WTC11 (cell line): ENCODE measurements around the gene SEC22C.

Experiments
- JUN ChIP-seq: sonication (generic); formaldehyde crosslinking; IDR thresholded peaks from 2 replicates; pipeline ENCODE4 v1.8.0; 2023; ENCODE audit warnings: mild to moderate bottlenecking, missing genetic modification reagents
- NFYB ChIP-seq: sonication (generic); formaldehyde crosslinking; conservative IDR thresholded peaks from 2 replicates; pipeline ENCODE4 v1.8.0; 2022; ENCODE audit warnings: low read depth, missing genetic modification reagents
- NR1H2 ChIP-seq: sonication (generic); formaldehyde crosslinking; IDR thresholded peaks from 2 replicates; pipeline ENCODE4 v1.9.0; 2021; ENCODE audit warnings: mild to moderate bottlenecking, moderate library complexity, missing genetic modification reagents
- NR2C2 ChIP-seq: sonication (generic); formaldehyde crosslinking; IDR thresholded peaks from 2 replicates; pipeline ENCODE4 v1.8.0; 2022; ENCODE audit warnings: mild to moderate bottlenecking, missing genetic modification reagents
- SMAD3 ChIP-seq: sonication (generic); formaldehyde crosslinking; IDR thresholded peaks from 2 replicates; pipeline ENCODE4 v1.8.0; 2022; ENCODE audit warnings: missing genetic modification reagents, mild to moderate bottlenecking, borderline replicate concordance
- SP1 ChIP-seq: sonication (generic); formaldehyde crosslinking; conservative IDR thresholded peaks from 2 replicates; pipeline ENCODE4 v1.8.1; 2022; ENCODE audit warnings: missing genetic modification reagents
- ZNF138 ChIP-seq: sonication (generic); formaldehyde crosslinking; conservative IDR thresholded peaks from 2 replicates; pipeline ENCODE4 v1.8.1; 2022; ENCODE audit warnings: mild to moderate bottlenecking, moderate library complexity, missing genetic modification reagents
- TF ChIP-seq, protein P1 (sequence below): fragments of 200-600 bp; IDR thresholded peaks from 2 replicates; pipeline ENCODE4 v1.8.0; 2022; ENCODE audit warnings: antibody characterized with exemption
- TF ChIP-seq, protein P2 (sequence below): sonication (generic); formaldehyde crosslinking; IDR thresholded peaks from 2 replicates; pipeline ENCODE4 v1.8.1; 2022; ENCODE audit warnings: low read depth, missing genetic modification reagents, borderline replicate concordance
- TF ChIP-seq, protein P3 (sequence below): sonication (generic); formaldehyde crosslinking; IDR thresholded peaks from 2 replicates; pipeline ENCODE4 v1.8.1; 2023; ENCODE audit warnings: mild to moderate bottlenecking, moderate library complexity, missing genetic modification reagents
- TF ChIP-seq, protein P4 (sequence below): sonication (generic); formaldehyde crosslinking; IDR thresholded peaks from 2 replicates; pipeline ENCODE4 v1.8.0; 2022; ENCODE audit warnings: mild to moderate bottlenecking, missing genetic modification reagents
- TF ChIP-seq, protein P5 (sequence below): sonication (generic); formaldehyde crosslinking; conservative IDR thresholded peaks from 2 replicates; pipeline ENCODE4 v1.8.1; 2022; ENCODE audit warnings: mild to moderate bottlenecking, missing genetic modification reagents
- TF ChIP-seq, protein P6 (sequence below): sonication (generic); formaldehyde crosslinking; IDR thresholded peaks from 2 replicates; pipeline ENCODE4 v1.8.1; 2023; ENCODE audit warnings: mild to moderate bottlenecking, missing genetic modification reagents

DNA sequence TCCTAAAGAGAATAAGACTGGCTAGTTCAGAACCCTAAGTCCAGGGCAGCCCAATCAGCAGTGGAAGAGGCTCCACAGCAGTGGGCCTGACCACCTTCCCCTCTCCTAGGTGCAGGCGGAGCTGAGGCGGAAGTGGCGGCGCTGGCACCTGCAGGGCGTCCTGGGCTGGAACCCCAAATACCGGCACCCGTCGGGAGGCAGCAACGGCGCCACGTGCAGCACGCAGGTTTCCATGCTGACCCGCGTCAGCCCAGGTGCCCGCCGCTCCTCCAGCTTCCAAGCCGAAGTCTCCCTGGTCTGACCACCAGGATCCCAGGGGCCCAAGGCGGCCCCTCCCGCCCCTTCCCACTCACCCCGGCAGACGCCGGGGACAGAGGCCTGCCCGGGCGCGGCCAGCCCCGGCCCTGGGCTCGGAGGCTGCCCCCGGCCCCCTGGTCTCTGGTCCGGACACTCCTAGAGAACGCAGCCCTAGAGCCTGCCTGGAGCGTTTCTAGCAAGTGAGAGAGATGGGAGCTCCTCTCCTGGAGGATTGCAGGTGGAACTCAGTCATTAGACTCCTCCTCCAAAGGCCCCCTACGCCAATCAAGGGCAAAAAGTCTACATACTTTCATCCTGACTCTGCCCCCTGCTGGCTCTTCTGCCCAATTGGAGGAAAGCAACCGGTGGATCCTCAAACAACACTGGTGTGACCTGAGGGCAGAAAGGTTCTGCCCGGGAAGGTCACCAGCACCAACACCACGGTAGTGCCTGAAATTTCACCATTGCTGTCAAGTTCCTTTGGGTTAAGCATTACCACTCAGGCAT, 45.6 kb downstream of the SEC22C start:
- TF ChIP-seq, protein P1, sequence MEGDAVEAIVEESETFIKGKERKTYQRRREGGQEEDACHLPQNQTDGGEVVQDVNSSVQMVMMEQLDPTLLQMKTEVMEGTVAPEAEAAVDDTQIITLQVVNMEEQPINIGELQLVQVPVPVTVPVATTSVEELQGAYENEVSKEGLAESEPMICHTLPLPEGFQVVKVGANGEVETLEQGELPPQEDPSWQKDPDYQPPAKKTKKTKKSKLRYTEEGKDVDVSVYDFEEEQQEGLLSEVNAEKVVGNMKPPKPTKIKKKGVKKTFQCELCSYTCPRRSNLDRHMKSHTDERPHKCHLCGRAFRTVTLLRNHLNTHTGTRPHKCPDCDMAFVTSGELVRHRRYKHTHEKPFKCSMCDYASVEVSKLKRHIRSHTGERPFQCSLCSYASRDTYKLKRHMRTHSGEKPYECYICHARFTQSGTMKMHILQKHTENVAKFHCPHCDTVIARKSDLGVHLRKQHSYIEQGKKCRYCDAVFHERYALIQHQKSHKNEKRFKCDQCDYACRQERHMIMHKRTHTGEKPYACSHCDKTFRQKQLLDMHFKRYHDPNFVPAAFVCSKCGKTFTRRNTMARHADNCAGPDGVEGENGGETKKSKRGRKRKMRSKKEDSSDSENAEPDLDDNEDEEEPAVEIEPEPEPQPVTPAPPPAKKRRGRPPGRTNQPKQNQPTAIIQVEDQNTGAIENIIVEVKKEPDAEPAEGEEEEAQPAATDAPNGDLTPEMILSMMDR: no peak
- TF ChIP-seq, protein P2, sequence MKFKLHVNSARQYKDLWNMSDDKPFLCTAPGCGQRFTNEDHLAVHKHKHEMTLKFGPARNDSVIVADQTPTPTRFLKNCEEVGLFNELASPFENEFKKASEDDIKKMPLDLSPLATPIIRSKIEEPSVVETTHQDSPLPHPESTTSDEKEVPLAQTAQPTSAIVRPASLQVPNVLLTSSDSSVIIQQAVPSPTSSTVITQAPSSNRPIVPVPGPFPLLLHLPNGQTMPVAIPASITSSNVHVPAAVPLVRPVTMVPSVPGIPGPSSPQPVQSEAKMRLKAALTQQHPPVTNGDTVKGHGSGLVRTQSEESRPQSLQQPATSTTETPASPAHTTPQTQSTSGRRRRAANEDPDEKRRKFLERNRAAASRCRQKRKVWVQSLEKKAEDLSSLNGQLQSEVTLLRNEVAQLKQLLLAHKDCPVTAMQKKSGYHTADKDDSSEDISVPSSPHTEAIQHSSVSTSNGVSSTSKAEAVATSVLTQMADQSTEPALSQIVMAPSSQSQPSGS (CRISPR knock-in tag): no peak
- TF ChIP-seq NFYB (CRISPR knock-in tag): no peak
- TF ChIP-seq ZNF138: no peak
- TF ChIP-seq JUN (CRISPR knock-in tag): no peak
- TF ChIP-seq, protein P3, sequence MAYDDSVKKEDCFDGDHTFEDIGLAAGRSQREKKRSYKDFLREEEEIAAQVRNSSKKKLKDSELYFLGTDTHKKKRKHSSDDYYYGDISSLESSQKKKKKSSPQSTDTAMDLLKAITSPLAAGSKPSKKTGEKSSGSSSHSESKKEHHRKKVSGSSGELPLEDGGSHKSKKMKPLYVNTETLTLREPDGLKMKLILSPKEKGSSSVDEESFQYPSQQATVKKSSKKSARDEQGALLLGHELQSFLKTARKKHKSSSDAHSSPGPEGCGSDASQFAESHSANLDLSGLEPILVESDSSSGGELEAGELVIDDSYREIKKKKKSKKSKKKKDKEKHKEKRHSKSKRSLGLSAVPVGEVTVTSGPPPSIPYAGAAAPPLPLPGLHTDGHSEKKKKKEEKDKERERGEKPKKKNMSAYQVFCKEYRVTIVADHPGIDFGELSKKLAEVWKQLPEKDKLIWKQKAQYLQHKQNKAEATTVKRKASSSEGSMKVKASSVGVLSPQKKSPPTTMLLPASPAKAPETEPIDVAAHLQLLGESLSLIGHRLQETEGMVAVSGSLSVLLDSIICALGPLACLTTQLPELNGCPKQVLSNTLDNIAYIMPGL: no peak
- TF ChIP-seq SMAD3 (CRISPR knock-in tag): no peak
- TF ChIP-seq NR2C2 (CRISPR knock-in tag): no peak
- TF ChIP-seq, protein P4, sequence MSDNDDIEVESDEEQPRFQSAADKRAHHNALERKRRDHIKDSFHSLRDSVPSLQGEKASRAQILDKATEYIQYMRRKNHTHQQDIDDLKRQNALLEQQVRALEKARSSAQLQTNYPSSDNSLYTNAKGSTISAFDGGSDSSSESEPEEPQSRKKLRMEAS (CRISPR knock-in tag): no peak
- TF ChIP-seq SP1 (CRISPR knock-in tag): no peak
- TF ChIP-seq, protein P5, sequence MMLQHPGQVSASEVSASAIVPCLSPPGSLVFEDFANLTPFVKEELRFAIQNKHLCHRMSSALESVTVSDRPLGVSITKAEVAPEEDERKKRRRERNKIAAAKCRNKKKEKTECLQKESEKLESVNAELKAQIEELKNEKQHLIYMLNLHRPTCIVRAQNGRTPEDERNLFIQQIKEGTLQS (CRISPR knock-in tag): no peak
- TF ChIP-seq, protein P6, sequence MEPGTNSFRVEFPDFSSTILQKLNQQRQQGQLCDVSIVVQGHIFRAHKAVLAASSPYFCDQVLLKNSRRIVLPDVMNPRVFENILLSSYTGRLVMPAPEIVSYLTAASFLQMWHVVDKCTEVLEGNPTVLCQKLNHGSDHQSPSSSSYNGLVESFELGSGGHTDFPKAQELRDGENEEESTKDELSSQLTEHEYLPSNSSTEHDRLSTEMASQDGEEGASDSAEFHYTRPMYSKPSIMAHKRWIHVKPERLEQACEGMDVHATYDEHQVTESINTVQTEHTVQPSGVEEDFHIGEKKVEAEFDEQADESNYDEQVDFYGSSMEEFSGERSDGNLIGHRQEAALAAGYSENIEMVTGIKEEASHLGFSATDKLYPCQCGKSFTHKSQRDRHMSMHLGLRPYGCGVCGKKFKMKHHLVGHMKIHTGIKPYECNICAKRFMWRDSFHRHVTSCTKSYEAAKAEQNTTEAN (CRISPR knock-in tag): no peak
- no peak for TF ChIP-seq NR1H2 (CRISPR knock-in tag)
